DND-41 (cell line): ENCODE results near the gene ATP8A2.
A peak's percentile ranks its signal among the peaks of the same experiment; 100 is the strongest.

Experiments used
- ATAC-seq: fragments of 200-7000 bp; cut with Tn5 transposase; 3 replicates; pipeline ENCODE4 v1.9.1; 2021; ENCODE audit warnings: low read depth; ENCODE audit not compliant: insufficient read depth
- DNase-seq: peaks from one replicate; pipeline ENCODE4 v3.0.0-alpha.2; 2020
- H2AFZ ChIP-seq: 2 replicates; pipeline ENCODE4 v1.6.0; 2012; ENCODE audit warnings: low read depth, low read length
- H3K27ac ChIP-seq: 2 replicates; pipeline ENCODE4 v1.5.1; 2012; ENCODE audit warnings: low read length, inconsistent platforms
- H3K27me3 ChIP-seq: fragments of 200-600 bp; sonication (generic); 2 replicates; pipeline ENCODE4 v1.6.0; 2012; ENCODE audit warnings: low read length, mild to moderate bottlenecking, inconsistent platforms; ENCODE audit not compliant: insufficient read depth, poor library complexity
- H3K36me3 ChIP-seq: 2 replicates; pipeline ENCODE4 v1.5.1; 2012; ENCODE audit warnings: low read length, inconsistent platforms; ENCODE audit not compliant: insufficient read depth
- H3K4me1 ChIP-seq: 2 replicates; pipeline ENCODE4 v1.5.1; 2012; ENCODE audit warnings: mild to moderate bottlenecking, low read length; ENCODE audit not compliant: insufficient read depth
- H3K4me2 ChIP-seq: 2 replicates; pipeline ENCODE4 v1.6.0; 2012; ENCODE audit warnings: mild to moderate bottlenecking, moderate library complexity, low read length, inconsistent platforms; ENCODE audit not compliant: insufficient read depth
- H3K4me3 ChIP-seq, 2 experiments: fragments of 200-600 bp in 1 of 2; shearing (Covaris generic) in 1 of 2; 2 replicates each; pipeline ENCODE4 v1.5.1; 2012 to 2016; ENCODE audit warnings: inconsistent platforms in 2 of 2, low read length in 2 of 2, mild to moderate bottlenecking in 2 of 2, low read depth in 1 of 2, moderate library complexity in 1 of 2
- H3K79me2 ChIP-seq: 2 replicates; pipeline ENCODE4 v1.6.0; 2012; ENCODE audit warnings: low read length, inconsistent platforms; ENCODE audit not compliant: insufficient read depth
- H3K9ac ChIP-seq: 2 replicates; pipeline ENCODE4 v1.6.0; 2012; ENCODE audit warnings: low read depth, mild to moderate bottlenecking, inconsistent platforms, low read length, moderate library complexity
- H3K9me3 ChIP-seq: 2 replicates; pipeline ENCODE4 v1.5.1; 2012; ENCODE audit warnings: low read length, moderate library complexity, mild to moderate bottlenecking, inconsistent platforms; ENCODE audit not compliant: insufficient read depth, severe bottlenecking
- H4K20me1 ChIP-seq: 2 replicates; pipeline ENCODE4 v1.6.0; 2012; ENCODE audit warnings: low read length; ENCODE audit not compliant: insufficient read depth
- EZH2 ChIP-seq: IDR thresholded peaks from 3 replicates; pipeline ENCODE4 v1.6.1; 2012; ENCODE audit warnings: borderline replicate concordance, low read depth, mild to moderate bottlenecking, moderate library complexity, low read length, inconsistent platforms; ENCODE audit not compliant: severe bottlenecking
- TF ChIP-seq, protein P1 (sequence below): IDR thresholded peaks from 2 replicates; pipeline ENCODE4 v1.5.1; 2012; ENCODE audit warnings: borderline replicate concordance, low read length, moderate library complexity, mild to moderate bottlenecking; ENCODE audit not compliant: poor library complexity, severe bottlenecking; ENCODE audit errors: extremely low read depth

Gene ATP8A2

DNA sequence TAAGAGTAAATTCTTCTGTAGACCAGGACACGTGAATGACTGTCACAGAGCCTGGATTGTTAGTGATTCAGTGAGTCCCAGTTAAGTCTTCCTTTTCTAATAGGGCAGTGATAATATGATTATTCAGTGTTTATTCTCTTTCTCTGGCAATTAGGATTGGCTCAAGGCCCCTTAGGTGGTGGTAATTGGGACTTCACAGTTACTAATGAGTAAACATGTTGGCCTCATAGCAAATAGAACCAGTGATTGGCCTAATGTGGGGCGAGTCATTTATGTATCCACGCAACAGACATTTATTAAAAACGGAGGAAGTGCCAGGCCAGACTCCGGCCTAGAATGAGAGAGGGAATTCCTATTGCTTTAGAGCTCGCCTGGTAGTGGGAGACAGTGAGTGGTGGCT, 607.6 kb downstream of the ATP8A2 start:
- Histone ChIP-seq H3K9ac (no peak overlapping the region), H3K36me3 (no peaks in the 10 kb centered on the region), H2AFZ (no peak overlapping the region), H3K4me2 (no peak overlapping the region), H3K4me3 (no peak overlapping the region), H3K27ac (no peak overlapping the region), H3K27me3 (no peaks in the 10 kb centered on the region), H3K9me3 (no peaks in the 10 kb centered on the region), H4K20me1 (no peaks in the 10 kb centered on the region), H3K79me2 (no peaks in the 10 kb centered on the region), H3K4me1 (0 out of 2 replicates have a peak, but pooled peaks cover 7% of the 10 kb centered on the region)
- TF ChIP-seq EZH2: no peak
- TF ChIP-seq, protein P1, sequence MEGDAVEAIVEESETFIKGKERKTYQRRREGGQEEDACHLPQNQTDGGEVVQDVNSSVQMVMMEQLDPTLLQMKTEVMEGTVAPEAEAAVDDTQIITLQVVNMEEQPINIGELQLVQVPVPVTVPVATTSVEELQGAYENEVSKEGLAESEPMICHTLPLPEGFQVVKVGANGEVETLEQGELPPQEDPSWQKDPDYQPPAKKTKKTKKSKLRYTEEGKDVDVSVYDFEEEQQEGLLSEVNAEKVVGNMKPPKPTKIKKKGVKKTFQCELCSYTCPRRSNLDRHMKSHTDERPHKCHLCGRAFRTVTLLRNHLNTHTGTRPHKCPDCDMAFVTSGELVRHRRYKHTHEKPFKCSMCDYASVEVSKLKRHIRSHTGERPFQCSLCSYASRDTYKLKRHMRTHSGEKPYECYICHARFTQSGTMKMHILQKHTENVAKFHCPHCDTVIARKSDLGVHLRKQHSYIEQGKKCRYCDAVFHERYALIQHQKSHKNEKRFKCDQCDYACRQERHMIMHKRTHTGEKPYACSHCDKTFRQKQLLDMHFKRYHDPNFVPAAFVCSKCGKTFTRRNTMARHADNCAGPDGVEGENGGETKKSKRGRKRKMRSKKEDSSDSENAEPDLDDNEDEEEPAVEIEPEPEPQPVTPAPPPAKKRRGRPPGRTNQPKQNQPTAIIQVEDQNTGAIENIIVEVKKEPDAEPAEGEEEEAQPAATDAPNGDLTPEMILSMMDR: no peak
- ATAC-seq (no peak), DNase-seq (no peak)

DNA sequence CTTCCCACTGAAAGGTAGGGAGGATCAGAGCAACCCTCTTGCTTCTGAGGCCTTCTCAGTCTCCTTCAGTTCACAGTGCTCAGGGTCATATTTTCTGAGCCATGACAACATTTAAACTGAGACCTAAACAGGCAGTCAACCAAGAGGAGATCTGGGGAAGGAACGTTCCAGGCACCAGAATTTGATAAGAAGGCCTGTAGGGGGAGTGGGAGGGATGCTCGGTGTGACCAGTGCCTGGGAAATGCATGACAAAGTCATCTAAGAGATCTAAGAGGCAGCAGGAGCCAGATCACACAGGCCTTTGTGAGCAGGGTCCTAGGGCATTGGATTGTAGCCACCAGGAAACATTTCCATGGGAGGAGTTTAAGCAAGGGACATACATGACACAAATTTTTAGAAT, 608.5 kb downstream of the ATP8A2 start:
- H4K20me1 ChIP-seq: no peaks in the 10 kb centered on the region
- no peak overlapping the region for H3K4me2 ChIP-seq
- TF ChIP-seq, protein P1: peak; percentile 44
- no peak for TF ChIP-seq EZH2
- H2AFZ ChIP-seq: no peak overlapping the region
- H3K9ac ChIP-seq: no peak overlapping the region
- ATAC-seq: peak; percentile 58; the same call in 2 of the 3 replicates
- no peaks in the 10 kb centered on the region for H3K9me3 ChIP-seq
- H3K36me3 ChIP-seq: no peaks in the 10 kb centered on the region
- H3K27ac ChIP-seq: no peak overlapping the region
- DNase-seq: no peak
- H3K27me3 ChIP-seq: no peaks in the 10 kb centered on the region
- H3K4me1 ChIP-seq: no peaks in the 10 kb centered on the region
- H3K4me3 ChIP-seq: no peak overlapping the region
- H3K79me2 ChIP-seq: no peaks in the 10 kb centered on the region

DNA sequence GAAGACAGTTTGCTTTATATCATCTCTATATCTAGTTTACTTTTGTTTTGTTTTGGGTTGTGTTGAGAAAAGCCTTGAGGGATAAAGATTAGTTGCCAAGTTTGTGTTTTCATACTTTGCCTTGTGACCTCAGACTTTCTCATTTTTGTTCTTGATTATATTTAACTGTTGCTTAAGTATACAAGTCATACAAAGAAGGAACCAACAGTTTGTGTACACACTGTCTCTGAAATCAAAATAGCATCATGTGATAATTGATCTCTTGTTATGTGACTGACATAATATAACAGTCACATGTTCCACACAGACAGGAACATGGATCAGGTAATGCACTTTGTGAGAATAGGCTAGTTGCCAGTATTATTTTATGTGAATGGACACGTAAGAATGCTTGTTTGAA, 609.3 kb downstream of the ATP8A2 start:
- no peaks in the 10 kb centered on the region for H3K36me3 ChIP-seq
- H4K20me1 ChIP-seq: no peaks in the 10 kb centered on the region
- H2AFZ ChIP-seq: no peak overlapping the region
- H3K27ac ChIP-seq: no peak overlapping the region
- TF ChIP-seq, protein P1: no peak
- TF ChIP-seq EZH2: no peak
- no peak overlapping the region for H3K4me3 ChIP-seq
- no peak overlapping the region for H3K4me2 ChIP-seq
- no peaks in the 10 kb centered on the region for H3K27me3 ChIP-seq
- no peaks in the 10 kb centered on the region for H3K9me3 ChIP-seq
- no peaks in the 10 kb centered on the region for H3K79me2 ChIP-seq
- ATAC-seq (no peak), DNase-seq (no peak)
- H3K4me1 ChIP-seq: no peaks in the 10 kb centered on the region
- no peak overlapping the region for H3K9ac ChIP-seq

DNA sequence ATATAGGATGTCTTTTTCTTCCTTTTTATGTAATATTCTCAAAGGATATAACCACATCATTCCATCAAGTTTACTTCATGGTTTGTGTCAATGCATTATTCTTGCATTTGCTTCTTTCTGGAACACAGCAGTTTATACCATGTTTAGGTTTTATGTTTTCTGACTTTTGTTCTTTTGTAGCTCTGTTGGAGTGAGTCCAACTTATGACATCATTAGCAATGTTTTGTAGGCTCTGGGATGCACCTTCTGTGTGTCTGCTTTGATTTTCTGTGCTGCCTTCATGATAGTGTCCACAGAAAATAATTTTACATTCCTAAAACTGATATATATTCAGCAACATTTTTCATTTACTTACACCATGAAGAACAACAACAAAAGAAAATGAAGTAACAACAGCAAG, 611.1 kb downstream of the ATP8A2 start:
- no peaks in the 10 kb centered on the region for H3K9me3 ChIP-seq
- H2AFZ ChIP-seq: no peak overlapping the region
- no peak for ATAC-seq
- no peaks in the 10 kb centered on the region for H4K20me1 ChIP-seq
- TF ChIP-seq EZH2: no peak
- TF ChIP-seq, protein P1: no peak
- H3K4me2 ChIP-seq: no peak overlapping the region
- DNase-seq: no peak
- H3K4me3 ChIP-seq: no peak overlapping the region
- H3K4me1 ChIP-seq: no peaks in the 10 kb centered on the region
- no peak overlapping the region for H3K9ac ChIP-seq
- no peaks in the 10 kb centered on the region for H3K79me2 ChIP-seq
- H3K36me3 ChIP-seq: no peaks in the 10 kb centered on the region
- H3K27me3 ChIP-seq: no peaks in the 10 kb centered on the region
- no peak overlapping the region for H3K27ac ChIP-seq
